Retinal pigment epithelial cell (primary cell): Measurements from ENCODE around the gene MCTP2.

Experiments
- DNase-seq: peaks from one replicate; pipeline ENCODE4 v3.0.0-alpha.2; 2010; ENCODE audit warnings: low read depth
- H3K4me3 ChIP-seq: 2 replicates; pipeline ENCODE4 v1.5.1; 2011; ENCODE audit warnings: mild to moderate bottlenecking, low read length, control low read depth, moderate library complexity
- TF ChIP-seq, protein P1 (sequence below): conservative IDR thresholded peaks from 2 replicates; pipeline ENCODE4 v1.5.1; 2011; ENCODE audit warnings: low read depth, low read length, control low read depth, inconsistent platforms

MCTP2 gene

DNA sequence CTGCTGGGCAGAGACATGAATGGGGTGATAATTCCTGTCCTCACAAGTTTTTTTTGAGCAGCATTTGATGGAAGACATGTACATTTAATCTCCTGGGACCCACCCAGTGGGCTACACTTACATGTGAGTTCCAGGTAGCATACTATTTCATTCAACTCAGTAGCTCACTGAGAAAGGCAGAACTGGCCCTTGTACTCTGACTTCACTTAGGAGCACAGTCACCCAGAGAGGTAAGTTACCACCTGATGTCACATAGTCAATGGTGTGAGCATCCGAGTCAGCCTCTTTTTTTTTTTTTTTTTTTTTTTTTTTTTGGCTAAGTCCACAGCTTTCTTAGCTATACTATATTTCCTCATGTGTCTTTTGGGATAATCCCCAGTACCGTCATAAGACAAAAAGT is 32.7 kb upstream of the MCTP2 start:
- H3K4me3 ChIP-seq: no peak overlapping the region
- no peak for DNase-seq
- TF ChIP-seq, protein P1, sequence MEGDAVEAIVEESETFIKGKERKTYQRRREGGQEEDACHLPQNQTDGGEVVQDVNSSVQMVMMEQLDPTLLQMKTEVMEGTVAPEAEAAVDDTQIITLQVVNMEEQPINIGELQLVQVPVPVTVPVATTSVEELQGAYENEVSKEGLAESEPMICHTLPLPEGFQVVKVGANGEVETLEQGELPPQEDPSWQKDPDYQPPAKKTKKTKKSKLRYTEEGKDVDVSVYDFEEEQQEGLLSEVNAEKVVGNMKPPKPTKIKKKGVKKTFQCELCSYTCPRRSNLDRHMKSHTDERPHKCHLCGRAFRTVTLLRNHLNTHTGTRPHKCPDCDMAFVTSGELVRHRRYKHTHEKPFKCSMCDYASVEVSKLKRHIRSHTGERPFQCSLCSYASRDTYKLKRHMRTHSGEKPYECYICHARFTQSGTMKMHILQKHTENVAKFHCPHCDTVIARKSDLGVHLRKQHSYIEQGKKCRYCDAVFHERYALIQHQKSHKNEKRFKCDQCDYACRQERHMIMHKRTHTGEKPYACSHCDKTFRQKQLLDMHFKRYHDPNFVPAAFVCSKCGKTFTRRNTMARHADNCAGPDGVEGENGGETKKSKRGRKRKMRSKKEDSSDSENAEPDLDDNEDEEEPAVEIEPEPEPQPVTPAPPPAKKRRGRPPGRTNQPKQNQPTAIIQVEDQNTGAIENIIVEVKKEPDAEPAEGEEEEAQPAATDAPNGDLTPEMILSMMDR: no peak

DNA sequence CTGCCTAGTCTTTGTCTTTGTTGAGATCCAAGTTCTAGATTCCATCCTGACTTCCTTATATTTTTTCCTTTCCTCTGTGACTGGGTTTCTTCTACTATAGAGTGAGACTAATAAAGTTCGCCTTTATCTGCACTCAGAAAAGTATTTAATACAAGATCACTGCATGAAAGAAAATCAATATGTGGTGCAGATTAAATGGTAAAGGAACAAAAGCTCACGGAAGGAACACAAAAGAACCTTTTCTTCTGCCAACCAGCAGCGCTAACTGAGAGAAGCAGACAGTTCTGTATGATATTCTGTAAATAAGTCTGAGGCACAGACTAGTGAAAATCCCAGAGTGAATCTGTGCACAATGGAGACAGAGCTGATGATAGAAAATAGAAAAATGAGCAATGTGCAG is 31.6 kb upstream of the MCTP2 start:
- TF ChIP-seq, protein P1: no peak
- DNase-seq: no peak

DNA sequence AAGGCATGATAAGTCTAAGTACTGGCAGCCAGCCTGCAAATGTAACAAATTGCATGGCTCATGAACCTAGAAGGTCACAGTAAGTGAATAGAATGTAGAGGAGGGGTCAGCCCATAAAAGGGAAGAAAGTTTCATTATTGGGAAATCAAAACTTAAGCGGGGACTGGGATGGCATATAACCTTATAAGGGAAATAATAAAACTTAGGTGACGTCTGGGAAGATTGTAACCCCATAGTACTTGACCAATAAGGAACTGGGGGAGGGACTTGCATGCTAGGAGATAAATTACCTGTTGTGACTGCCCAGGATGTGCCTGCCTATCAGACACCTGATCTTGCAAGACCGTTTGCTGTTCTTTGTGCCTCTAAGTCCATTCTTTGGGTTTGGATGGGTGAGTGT is 28.1 kb upstream of the MCTP2 start:
- no peak for DNase-seq
- no peak overlapping the region for H3K4me3 ChIP-seq
- TF ChIP-seq, protein P1: no peak

More for the DNA sequence above, 31.6 kb upstream of the MCTP2 start:
- H3K4me3 ChIP-seq: no peak overlapping the region

DNA sequence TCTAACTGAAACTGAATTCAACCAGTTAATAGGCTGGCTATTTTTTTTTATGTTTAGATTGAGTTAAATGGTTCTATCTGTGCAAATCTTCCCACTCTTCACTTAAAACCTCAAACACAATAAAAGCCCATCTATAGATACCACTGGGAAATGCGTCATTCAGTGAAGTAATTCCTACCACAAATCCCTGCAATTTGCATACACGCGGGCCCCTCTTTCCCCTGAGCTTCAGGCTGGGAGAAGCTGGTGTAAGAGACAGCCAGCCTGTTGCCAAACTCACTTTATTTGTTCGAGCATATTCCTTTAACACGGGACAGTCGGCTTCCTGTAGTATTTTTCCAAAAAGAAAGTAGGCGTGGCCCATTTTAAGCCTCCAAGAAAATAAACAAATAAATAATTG is 26.0 kb upstream of the MCTP2 start:
- DNase-seq: no peak
- no peak overlapping the region for H3K4me3 ChIP-seq

DNA sequence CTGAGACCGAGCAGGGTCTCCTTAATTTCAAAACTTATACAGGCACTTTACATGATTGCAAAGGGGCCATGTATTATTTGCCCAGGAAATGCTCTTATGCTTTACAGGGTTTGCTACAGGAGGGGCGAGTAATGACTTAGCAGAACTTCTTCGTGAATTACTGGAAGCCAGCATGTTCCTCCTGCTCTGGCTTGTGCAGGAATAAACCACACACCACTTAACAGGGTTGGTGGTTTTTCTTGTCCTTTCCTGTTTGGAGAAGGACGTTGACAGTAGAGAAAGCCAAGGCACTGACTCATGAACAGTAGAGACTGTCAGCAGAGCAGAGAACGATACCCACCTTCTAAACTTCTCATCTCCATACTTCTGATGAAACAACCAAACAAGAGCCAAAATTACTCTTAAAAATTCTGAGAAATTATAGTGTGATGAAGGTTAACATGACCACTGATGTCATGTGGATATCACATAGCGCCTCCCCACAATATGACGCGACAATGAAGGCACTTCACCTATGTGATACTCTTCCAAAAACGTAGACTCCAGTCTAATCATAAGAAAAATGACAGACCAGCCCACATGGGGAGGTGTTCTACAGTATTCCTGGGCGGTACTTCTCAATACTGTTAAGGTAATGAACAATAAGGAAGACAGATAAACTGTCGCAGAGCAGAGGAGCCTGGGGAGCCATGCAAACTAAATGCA is 24.7 kb upstream of the MCTP2 start:
- TF ChIP-seq, protein P1: no peak
- H3K4me3 ChIP-seq: no peak overlapping the region
- no peak for DNase-seq

More for the DNA sequence above, 26.0 kb upstream of the MCTP2 start:
- TF ChIP-seq, protein P1: no peak

DNA sequence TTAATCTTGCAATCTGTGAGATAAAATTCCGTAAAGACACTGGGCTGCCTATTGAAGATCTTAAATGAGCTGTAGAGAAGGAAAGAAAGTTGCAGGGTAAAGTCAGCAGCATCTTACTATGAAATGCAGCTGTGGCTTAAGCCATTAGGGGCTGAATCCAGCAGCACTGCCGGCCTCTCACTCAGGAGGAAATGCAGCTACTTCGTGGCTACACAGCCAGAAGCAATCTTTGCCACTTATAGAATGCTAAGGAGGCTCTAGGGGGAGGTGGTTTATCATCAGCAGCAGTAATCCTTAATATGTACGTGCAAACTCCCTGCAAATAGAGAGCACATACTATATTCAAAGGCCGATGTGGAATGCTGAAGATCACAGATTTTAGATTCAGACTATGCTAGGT is 19.1 kb upstream of the MCTP2 start:
- no peak for DNase-seq
- TF ChIP-seq, protein P1: no peak
- H3K4me3 ChIP-seq: no peak overlapping the region

DNA sequence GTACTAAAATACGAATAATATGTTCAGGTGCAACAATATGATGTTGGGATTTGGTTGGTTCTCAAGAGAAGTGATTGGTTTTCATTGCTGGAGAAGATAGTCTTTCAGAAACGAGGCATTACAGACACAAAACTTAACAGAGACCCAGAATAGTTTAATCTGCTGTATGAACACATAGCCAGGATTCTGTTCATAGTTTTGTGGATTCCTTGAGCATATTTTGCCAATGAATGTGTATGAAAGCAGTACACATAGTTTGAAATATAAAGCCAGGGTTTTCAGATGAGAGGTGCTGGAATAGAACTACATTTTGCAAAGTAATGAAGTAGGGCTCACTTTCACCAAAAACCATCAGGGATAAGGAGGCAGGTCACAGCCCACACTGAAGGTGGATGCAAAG is 5.7 kb upstream of the MCTP2 start:
- no peak for DNase-seq

More for the DNA sequence above, 5.7 kb upstream of the MCTP2 start:
- TF ChIP-seq, protein P1: no peak
- no peak overlapping the region for H3K4me3 ChIP-seq
